ENCODE measurements around the gene ATXN1.
A peak's percentile ranks its signal among the peaks of the same experiment; 100 is the strongest.

ATXN1 gene

GRCh38 chr6:16524380-16524707, 236.9 kb downstream of the ATXN1 start:
- no peak for TF ChIP-seq ZNF8 (CRISPR knock-in tag; IDR thresholded peaks at IDR 0.05)
- TF ChIP-seq ZNF70 (CRISPR knock-in tag; IDR thresholded peaks at IDR 0.05): no peak
- no peak for TF ChIP-seq ESRRG (CRISPR knock-in tag; IDR thresholded peaks at IDR 0.05)
- TF ChIP-seq ZNF565 (CRISPR knock-in tag; conservative IDR thresholded peaks at IDR 0.05; ENCODE audit: low read depth): no peak
- no peak for TF ChIP-seq OSR1 (CRISPR knock-in tag; IDR thresholded peaks at IDR 0.05)
- no peak for TF ChIP-seq CSRNP3 (CRISPR knock-in tag; IDR thresholded peaks at IDR 0.05)
- no peak for TF ChIP-seq GLIS3 (CRISPR knock-in tag; IDR thresholded peaks at IDR 0.05)
- no peak for TF ChIP-seq PPARA (CRISPR knock-in tag; IDR thresholded peaks at IDR 0.05; ENCODE audit: borderline replicate concordance)
- TF ChIP-seq ZFP3 (CRISPR knock-in tag; IDR thresholded peaks at IDR 0.05): no peak
- TF ChIP-seq RARB (CRISPR knock-in tag; IDR thresholded peaks at IDR 0.05): no peak
- TF ChIP-seq CSDC2 (CRISPR knock-in tag; IDR thresholded peaks at IDR 0.05): no peak
- no peak for TF ChIP-seq TOX (CRISPR knock-in tag; IDR thresholded peaks at IDR 0.05; ENCODE audit: borderline replicate concordance)
- no peak for TF ChIP-seq SNAI2 (CRISPR knock-in tag; IDR thresholded peaks at IDR 0.05)
- no peak for TF ChIP-seq ZFP30 (CRISPR knock-in tag; IDR thresholded peaks at IDR 0.05)
- TF ChIP-seq ISL1 (CRISPR knock-in tag; IDR thresholded peaks at IDR 0.05): no peak
- TF ChIP-seq, protein P1, sequence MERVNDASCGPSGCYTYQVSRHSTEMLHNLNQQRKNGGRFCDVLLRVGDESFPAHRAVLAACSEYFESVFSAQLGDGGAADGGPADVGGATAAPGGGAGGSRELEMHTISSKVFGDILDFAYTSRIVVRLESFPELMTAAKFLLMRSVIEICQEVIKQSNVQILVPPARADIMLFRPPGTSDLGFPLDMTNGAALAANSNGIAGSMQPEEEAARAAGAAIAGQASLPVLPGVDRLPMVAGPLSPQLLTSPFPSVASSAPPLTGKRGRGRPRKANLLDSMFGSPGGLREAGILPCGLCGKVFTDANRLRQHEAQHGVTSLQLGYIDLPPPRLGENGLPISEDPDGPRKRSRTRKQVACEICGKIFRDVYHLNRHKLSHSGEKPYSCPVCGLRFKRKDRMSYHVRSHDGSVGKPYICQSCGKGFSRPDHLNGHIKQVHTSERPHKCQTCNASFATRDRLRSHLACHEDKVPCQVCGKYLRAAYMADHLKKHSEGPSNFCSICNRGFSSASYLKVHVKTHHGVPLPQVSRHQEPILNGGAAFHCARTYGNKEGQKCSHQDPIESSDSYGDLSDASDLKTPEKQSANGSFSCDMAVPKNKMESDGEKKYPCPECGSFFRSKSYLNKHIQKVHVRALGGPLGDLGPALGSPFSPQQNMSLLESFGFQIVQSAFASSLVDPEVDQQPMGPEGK (CRISPR knock-in tag; IDR thresholded peaks at IDR 0.05; ENCODE audit: borderline replicate concordance): no peak
- TF ChIP-seq TCF4 (CRISPR knock-in tag; IDR thresholded peaks at IDR 0.05; ENCODE audit: borderline replicate concordance): no peak
- ATAC-seq: 0 out of 3 replicates have a peak, but pooled peaks have one; percentile 14

GRCh38 chr6:16523606-16524379, 237.5 kb downstream of the ATXN1 start:
- ATAC-seq: peak; percentile 97
- TF ChIP-seq OSR1 (CRISPR knock-in tag; IDR thresholded peaks at IDR 0.05): no peak
- TF ChIP-seq ISL1 (CRISPR knock-in tag; IDR thresholded peaks at IDR 0.05): peak; percentile 35
- no peak for TF ChIP-seq PPARA (CRISPR knock-in tag; IDR thresholded peaks at IDR 0.05; ENCODE audit: borderline replicate concordance)
- TF ChIP-seq BACH2 (CRISPR knock-in tag; IDR thresholded peaks at IDR 0.05; ENCODE audit: borderline replicate concordance): no peak
- TF ChIP-seq ZNF8 (CRISPR knock-in tag; IDR thresholded peaks at IDR 0.05): no peak

- TF ChIP-seq SNAI2 (CRISPR knock-in tag; IDR thresholded peaks at IDR 0.05) (no peak), CSDC2 (CRISPR knock-in tag; IDR thresholded peaks at IDR 0.05) (no peak), ZNF565 (CRISPR knock-in tag; conservative IDR thresholded peaks at IDR 0.05; ENCODE audit: low read depth) (no peak), GLIS3 (CRISPR knock-in tag; IDR thresholded peaks at IDR 0.05) (no peak)
- TF ChIP-seq, protein P2, sequence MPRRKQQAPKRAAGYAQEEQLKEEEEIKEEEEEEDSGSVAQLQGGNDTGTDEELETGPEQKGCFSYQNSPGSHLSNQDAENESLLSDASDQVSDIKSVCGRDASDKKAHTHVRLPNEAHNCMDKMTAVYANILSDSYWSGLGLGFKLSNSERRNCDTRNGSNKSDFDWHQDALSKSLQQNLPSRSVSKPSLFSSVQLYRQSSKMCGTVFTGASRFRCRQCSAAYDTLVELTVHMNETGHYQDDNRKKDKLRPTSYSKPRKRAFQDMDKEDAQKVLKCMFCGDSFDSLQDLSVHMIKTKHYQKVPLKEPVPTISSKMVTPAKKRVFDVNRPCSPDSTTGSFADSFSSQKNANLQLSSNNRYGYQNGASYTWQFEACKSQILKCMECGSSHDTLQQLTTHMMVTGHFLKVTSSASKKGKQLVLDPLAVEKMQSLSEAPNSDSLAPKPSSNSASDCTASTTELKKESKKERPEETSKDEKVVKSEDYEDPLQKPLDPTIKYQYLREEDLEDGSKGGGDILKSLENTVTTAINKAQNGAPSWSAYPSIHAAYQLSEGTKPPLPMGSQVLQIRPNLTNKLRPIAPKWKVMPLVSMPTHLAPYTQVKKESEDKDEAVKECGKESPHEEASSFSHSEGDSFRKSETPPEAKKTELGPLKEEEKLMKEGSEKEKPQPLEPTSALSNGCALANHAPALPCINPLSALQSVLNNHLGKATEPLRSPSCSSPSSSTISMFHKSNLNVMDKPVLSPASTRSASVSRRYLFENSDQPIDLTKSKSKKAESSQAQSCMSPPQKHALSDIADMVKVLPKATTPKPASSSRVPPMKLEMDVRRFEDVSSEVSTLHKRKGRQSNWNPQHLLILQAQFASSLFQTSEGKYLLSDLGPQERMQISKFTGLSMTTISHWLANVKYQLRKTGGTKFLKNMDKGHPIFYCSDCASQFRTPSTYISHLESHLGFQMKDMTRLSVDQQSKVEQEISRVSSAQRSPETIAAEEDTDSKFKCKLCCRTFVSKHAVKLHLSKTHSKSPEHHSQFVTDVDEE (CRISPR knock-in tag; IDR thresholded peaks at IDR 0.05): no peak
- no peak for ATAC-seq
Measured at GRCh38 chr6:16522937-16523336, 238.3 kb downstream of the ATXN1 start.

DNA sequence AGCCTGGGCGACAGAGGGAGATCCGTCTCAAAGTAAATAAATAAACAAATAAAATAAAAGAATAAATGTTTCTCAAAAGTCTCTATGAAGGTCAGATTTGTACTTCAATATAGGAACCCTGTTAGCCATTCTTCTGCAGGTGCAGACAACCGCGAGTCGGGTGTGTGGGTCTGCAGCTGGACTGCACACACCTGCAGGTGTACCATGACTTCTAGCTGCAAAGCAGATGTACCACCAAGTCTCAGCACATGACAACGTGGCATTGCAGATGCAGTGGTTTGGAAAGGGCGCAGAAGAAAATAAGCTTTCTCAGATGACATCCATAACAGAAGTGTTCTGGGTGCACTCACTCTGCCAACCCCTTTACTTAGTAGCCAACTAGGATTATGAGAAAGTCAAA, 239.7 kb downstream of the ATXN1 start:
- ATAC-seq: no peak
- TF ChIP-seq ARNTL (CRISPR knock-in tag; IDR thresholded peaks at IDR 0.05; ENCODE audit: borderline replicate concordance, low read depth): no peak
- TF ChIP-seq CSRNP3 (CRISPR knock-in tag; IDR thresholded peaks at IDR 0.05): no peak
- TF ChIP-seq ZNF565 (CRISPR knock-in tag; conservative IDR thresholded peaks at IDR 0.05; ENCODE audit: low read depth): no peak
- TF ChIP-seq ZNF8 (CRISPR knock-in tag; IDR thresholded peaks at IDR 0.05): no peak
- TF ChIP-seq POU6F1 (CRISPR knock-in tag; IDR thresholded peaks at IDR 0.05; ENCODE audit: borderline replicate concordance, low read depth): no peak
- TF ChIP-seq TOX (CRISPR knock-in tag; IDR thresholded peaks at IDR 0.05; ENCODE audit: borderline replicate concordance): no peak
- no peak for TF ChIP-seq ZFP30 (CRISPR knock-in tag; IDR thresholded peaks at IDR 0.05)
- TF ChIP-seq BACH2 (CRISPR knock-in tag; IDR thresholded peaks at IDR 0.05; ENCODE audit: borderline replicate concordance): no peak
- TF ChIP-seq ESRRG (CRISPR knock-in tag; IDR thresholded peaks at IDR 0.05): no peak
- TF ChIP-seq ISL1 (CRISPR knock-in tag; IDR thresholded peaks at IDR 0.05): no peak
- TF ChIP-seq ZC3H10 (CRISPR knock-in tag; IDR thresholded peaks at IDR 0.05): no peak
